Measurements from ENCODE around the gene GPRC5A. TPM values are rescaled to one million over a fixed set of nuclear protein-coding genes. Genes with fewer than 3 reads are reported as not detected.
"Not testable (repeated sequence)": the region's sequence is repeated elsewhere in the genome, so short reads cannot be mapped to it uniquely, and the experiment has no call there.

GPRC5A gene, protein sequence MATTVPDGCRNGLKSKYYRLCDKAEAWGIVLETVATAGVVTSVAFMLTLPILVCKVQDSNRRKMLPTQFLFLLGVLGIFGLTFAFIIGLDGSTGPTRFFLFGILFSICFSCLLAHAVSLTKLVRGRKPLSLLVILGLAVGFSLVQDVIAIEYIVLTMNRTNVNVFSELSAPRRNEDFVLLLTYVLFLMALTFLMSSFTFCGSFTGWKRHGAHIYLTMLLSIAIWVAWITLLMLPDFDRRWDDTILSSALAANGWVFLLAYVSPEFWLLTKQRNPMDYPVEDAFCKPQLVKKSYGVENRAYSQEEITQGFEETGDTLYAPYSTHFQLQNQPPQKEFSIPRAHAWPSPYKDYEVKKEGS
- total RNA-seq (2014; rRNA removed; shearing (Covaris generic)), result 15.6 and 18.0 TPM in 2 replicates

DNA sequence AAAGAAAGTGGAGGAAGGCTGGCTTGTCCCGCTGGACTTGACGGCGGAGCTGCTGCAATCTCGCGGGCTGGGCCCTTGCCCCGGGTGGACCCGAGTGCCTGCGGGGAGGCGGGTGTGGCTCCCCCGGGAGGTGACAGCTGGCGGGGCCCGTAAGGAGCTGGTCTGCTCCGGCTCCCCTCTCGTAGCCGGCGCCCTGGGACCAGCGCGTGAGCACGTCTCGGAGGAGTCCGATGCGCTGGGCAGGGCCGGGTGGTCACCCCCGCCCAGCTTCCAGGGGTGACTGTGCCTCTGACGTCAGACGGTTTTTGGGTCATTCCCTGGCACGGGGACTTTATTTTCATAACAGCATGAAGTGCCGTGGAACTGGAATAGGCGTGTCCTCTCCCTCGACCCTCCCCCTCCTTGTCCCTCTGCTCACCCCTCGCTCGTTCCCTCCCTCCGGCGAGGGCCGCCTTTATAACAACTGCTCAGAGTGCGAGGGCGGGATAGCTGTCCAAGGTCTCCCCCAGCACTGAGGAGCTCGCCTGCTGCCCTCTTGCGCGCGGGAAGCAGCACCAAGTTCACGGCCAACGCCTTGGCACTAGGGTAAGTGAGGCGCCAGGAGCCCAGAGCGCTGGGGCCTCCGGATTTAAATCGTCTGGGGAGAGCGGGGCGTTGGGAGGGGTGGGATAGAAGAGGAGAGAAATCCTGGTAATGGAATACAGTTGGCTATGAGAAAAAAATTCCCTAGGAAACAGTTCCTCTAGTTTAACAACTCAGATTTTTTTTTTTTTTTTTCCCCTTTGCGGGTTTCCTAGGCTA lies at the start of gene GPRC5A:
GPRC5A (plus strand) TSS at position 483 of the 801 bp plus-strand sequence. CDS start 16,688 bp downstream, outside the sequence.
- peak; percentile 95 to 96 for DNase-seq
- no peaks in the 10 kb centered on the region for H3K36me3 ChIP-seq
- peaks cover 4% of the 10 kb centered on the region; the same call in 1 of the 2 replicates for H3K4me1 ChIP-seq
- H3K27ac ChIP-seq, result peak within 1 kb of the TSS; percentile 92
- no peaks in the 10 kb centered on the region for H3K9me3 ChIP-seq (replicated peaks)
- no peaks in the 10 kb centered on the region for H3K27me3 ChIP-seq
- peak within 1 kb of the TSS; percentile 56 for H3K4me3 ChIP-seq

DNA sequence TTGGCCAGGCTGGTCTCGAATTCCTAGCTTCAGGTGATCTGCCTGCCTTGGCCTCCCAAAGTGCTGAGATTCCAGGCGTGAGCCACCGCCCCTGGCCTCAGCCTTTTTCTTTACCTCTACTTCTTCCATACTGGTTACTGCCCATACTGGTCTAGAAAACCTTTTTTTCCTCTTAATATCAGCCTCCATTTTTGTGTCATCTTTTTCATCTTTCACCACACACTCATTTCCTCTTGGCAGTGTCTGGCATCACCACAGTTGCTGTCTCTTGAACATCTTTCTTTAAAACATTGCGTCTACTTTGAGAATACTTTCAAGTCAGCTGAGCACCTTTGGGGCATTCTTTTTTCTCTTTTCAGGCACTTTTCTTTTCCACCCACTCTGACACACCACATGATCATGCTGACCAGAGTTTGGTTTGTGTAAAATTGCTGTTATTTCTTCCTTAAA lies 45.5 kb upstream of the GPRC5A start:
- Histone ChIP-seq H3K4me3 (no peak overlapping the region), H3K27ac (no peak overlapping the region), H3K9me3 (replicated peaks) (no peaks in the 10 kb centered on the region), H3K36me3 (no peaks in the 10 kb centered on the region), H3K27me3 (no peaks in the 10 kb centered on the region), H3K4me1 (no peaks in the 10 kb centered on the region)
- no peak for DNase-seq

DNA sequence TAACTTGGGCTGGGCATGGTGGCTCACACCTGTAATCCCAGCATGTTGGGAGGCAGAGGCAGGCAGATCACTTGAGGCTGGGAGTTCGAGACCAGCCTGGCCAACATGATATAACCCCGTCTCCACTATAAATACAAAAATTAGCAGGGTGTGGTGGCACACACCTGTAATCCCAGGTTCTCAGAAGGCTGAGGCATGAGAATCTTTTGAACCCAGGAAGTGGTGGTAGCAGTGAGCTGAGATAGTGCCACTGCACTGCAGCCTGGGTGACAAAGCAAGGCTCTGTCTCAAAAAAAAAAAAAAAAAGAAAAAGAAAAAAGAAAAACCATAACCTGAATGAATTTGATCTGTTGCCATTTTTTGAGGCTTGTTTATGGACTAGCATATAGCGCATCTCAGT lies 44.6 kb upstream of the GPRC5A start:
- H3K27ac ChIP-seq; H3K36me3 ChIP-seq; H3K27me3 ChIP-seq; H3K4me1 ChIP-seq; H3K4me3 ChIP-seq; DNase-seq; H3K9me3 ChIP-seq (replicated peaks): not testable (repeated sequence)

DNA sequence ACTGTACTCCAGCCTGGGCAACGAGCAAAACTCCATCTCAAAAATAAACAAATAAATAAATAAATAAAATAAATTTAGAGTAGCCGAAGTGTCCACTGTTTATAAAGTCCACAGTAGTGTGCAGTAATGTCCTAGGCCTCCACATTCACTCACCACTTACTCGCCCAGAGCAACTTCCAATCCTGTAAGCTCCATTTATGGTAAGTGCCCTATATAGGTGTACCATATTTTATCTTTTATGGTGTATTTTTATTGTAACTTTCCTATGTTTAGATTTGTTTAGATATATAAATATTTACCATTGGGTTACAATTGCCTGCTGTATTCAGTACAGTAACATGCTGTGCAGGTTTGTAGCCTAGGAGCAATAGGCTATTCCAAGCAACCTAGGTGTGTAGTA lies 37.9 kb upstream of the GPRC5A start:
- no peak for DNase-seq
- no peaks in the 10 kb centered on the region for H3K4me1 ChIP-seq
- no peak overlapping the region for H3K27ac ChIP-seq
- H3K27me3 ChIP-seq, result no peaks in the 10 kb centered on the region
- no peaks in the 10 kb centered on the region for H3K36me3 ChIP-seq
- H3K9me3 ChIP-seq (replicated peaks), result no peaks in the 10 kb centered on the region
- H3K4me3 ChIP-seq, result no peak overlapping the region

DNA sequence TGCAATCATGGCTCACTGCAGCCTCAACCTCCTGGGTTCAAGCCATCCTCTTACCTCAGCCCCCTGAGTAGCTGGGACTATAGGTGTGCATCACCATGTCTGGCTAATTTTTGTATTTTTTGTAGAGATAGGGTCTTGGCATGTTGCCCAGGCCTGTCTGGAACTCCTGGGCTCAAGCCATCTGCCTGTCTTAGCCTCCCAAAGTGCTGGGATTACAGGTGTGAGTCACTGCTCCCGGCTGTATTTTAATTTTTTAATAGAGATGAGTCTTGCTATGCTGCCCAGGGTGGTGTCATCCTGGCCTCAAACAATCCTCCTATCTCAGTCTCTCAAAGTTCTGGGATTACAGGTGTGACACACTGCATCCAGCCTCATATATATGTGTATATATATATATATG lies 31.7 kb upstream of the GPRC5A start:
- H3K4me1 ChIP-seq, result no peaks in the 10 kb centered on the region
- H3K9me3 ChIP-seq (replicated peaks), result no peaks in the 10 kb centered on the region
- no peak overlapping the region for H3K27ac ChIP-seq
- H3K36me3 ChIP-seq, result no peaks in the 10 kb centered on the region
- H3K27me3 ChIP-seq, result no peaks in the 10 kb centered on the region
- DNase-seq, result no peak
- H3K4me3 ChIP-seq, result no peak overlapping the region

DNA sequence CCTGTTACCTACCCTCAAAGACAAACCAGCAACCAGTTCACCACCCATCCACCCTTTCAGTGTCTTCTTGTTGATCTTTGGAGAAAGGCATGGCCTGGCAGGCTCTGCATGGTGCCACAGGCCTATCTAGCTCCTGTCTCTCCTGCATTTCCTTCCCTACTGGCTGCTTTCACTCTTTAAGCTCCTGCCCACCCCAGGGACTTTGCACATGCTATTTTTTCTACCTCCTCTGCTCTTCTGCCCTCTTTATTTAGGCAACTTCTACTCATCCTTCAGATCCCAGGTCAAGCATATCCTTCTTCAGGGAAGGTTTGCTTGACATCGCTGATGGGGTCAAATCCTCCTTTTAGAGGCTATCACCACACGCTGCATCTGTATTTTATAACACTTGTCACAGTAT lies 27.1 kb upstream of the GPRC5A start:
- Histone ChIP-seq H3K4me1 (no peaks in the 10 kb centered on the region), H3K36me3 (no peaks in the 10 kb centered on the region), H3K27me3 (no peaks in the 10 kb centered on the region), H3K4me3 (no peak overlapping the region), H3K9me3 (replicated peaks) (no peaks in the 10 kb centered on the region), H3K27ac (no peak overlapping the region)
- DNase-seq, result no peak

DNA sequence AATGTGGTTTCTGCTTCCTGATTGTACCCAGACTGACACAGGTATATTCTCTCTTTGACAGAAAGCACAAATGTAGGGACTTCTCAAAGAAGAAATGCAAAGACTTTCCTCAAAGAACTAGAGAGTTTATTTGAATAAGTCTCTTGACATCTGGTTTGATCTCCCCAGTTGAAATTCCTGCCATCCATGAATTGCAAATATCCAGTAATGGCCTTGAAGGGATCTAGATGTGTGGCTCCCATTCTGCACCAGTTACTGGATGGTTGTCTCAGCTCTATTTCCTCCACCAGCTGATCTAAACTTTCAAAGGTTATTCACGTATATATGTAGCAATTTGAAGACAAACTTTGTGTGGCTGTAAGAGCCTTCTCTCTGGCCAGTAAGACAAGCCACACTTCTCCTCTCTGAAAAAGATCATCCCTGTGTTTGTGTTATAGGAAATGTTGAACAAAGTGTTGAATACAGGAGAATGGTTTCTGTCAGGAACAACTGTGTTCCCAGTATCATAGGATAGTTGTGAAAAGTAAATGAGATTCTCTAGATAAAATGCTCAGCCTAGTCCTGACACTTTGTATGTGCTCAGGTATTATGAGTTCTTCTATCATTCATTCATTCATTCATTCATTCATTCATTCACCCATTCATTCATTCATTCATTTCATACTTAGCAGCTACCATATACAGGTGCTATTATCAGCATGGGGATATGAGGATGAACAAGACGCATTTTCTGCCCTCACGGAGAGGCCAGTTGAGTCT lies 22.7 kb upstream of the GPRC5A start:
- no peaks in the 10 kb centered on the region for H3K36me3 ChIP-seq
- no peaks in the 10 kb centered on the region for H3K27me3 ChIP-seq
- no peak overlapping the region for H3K4me3 ChIP-seq
- no peak overlapping the region for H3K27ac ChIP-seq
- DNase-seq, result no peak
- H3K4me1 ChIP-seq, result peaks cover 9% of the 10 kb centered on the region
- no peaks in the 10 kb centered on the region for H3K9me3 ChIP-seq (replicated peaks)

DNA sequence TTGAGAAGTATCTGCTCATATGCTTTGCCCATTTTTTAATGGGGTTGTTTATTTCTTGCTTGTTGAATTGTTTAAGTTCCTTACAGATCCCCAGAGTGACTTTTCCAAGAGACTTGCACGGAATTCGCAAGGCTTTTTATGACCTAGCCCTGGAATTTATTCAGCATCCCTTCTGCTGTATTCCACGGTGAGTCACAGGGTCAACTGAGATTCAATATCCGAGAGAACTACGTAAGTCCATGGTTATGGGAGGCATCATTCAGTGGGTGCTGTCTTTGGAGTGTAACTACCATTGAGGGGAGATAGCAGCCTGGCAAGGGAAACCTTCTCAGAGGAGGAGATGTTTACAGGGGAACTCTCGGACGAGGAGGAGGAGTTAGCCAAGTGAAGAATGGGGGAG lies 20.9 kb upstream of the GPRC5A start:
- no peak overlapping the region for H3K27ac ChIP-seq
- DNase-seq, result peak; percentile 23 to 36

DNA sequence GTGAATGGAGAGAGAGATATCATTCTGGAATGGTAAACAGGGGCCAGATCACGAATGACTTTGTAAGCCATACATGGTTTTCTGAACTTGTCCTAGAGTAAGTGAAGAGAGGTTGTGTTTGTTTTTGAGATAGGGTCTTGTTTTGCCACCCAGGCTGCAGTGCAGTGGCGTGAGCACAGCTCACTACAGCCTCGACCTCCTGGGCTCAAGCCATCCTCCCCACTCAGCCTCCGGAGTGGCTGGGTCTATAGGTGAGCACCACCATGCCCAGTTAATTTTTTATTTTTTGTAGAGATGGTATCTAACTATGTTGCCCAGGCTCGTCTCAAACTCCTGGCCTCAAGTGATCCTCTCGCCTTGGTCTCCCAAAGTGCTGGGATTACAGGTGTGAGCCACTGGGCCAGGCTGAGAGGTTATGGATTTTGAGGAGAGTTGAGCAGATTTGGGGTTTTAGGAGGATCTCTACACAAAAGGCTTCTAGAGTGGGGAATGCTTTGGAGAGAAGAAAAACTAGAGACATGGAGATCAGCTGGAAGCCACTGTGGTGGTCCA lies 19.7 kb upstream of the GPRC5A start:
- Histone ChIP-seq H3K36me3 (no peaks in the 10 kb centered on the region), H3K9me3 (replicated peaks) (no peaks in the 10 kb centered on the region), H3K4me1 (peaks cover 16% of the 10 kb centered on the region), H3K27me3 (no peaks in the 10 kb centered on the region), H3K27ac (no peak overlapping the region), H3K4me3 (no peak overlapping the region)
- no peak for DNase-seq

More for the DNA sequence above, 20.9 kb upstream of the GPRC5A start:
- no peaks in the 10 kb centered on the region for H3K27me3 ChIP-seq
- H3K4me3 ChIP-seq, result no peak overlapping the region
- H3K9me3 ChIP-seq (replicated peaks), result no peaks in the 10 kb centered on the region
- peaks cover 16% of the 10 kb centered on the region for H3K4me1 ChIP-seq
- H3K36me3 ChIP-seq, result no peaks in the 10 kb centered on the region

DNA sequence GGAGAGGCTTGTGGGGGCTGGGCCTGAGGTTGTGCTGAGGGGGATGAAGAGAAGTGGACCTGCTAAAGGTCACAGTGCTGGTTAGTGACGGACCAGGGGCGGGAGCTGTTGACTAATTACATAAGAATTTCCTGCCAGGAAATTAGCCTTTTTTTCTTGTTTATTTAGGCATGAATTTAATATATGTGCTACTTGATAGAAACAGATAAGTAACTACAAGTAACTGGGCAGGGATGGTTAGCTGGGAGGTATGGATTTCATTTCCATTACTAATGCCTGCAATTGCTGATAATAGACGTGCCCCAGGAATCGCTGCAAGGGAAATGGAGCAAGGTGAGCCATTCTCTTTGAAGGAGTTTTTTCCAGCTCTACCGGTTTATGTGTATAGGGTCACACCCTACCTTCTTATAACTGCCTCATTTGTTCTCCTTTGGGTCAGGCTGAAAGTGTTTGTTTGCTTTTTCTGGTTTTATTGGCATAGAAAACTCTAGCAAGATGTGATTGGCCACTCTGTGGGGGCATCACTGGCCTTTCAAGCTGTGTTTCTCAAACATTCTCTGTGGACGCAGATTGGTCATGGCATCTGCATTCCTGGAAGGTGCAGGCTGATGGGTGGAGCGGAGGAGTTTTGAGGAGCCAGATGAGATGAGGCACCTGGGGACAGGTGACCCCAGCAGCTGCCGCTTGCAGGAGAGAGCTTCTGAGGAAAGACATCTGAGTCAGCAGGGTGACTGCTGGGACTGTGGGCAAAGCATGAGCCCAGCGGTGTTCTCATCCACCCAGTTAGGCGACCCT lies 19.0 kb upstream of the GPRC5A start:
- no peak for DNase-seq
- H3K4me3 ChIP-seq, result no peak overlapping the region

DNA sequence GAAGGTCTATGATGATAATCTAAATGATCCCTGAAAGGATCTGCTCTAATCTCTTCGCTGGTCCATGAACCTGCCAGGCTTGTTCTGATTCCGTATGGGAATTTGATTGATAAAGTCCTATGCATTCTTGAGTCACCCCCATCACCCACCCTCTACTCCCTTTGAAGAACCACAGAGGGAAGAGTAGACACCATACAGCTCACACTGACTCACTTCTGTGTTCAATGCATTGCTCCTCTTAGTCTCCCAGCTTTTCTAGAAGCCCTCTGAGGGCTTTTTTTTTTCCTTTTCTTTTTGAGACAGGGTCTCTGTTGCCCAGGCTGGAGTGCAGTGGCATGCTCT lies 18.5 kb upstream of the GPRC5A start:
- H3K4me3 ChIP-seq, result no peak overlapping the region
- peaks cover 16% of the 10 kb centered on the region for H3K4me1 ChIP-seq
- H3K36me3 ChIP-seq, result no peaks in the 10 kb centered on the region
- no peaks in the 10 kb centered on the region for H3K9me3 ChIP-seq (replicated peaks)
- no peaks in the 10 kb centered on the region for H3K27me3 ChIP-seq
- no peak for DNase-seq
- H3K27ac ChIP-seq, result no peak overlapping the region

More for the DNA sequence above, 19.0 kb upstream of the GPRC5A start:
- H3K9me3 ChIP-seq (replicated peaks), result no peaks in the 10 kb centered on the region
- no peaks in the 10 kb centered on the region for H3K36me3 ChIP-seq
- H3K27me3 ChIP-seq, result no peaks in the 10 kb centered on the region
- H3K4me1 ChIP-seq, result peaks cover 16% of the 10 kb centered on the region
- H3K27ac ChIP-seq, result no peak overlapping the region

DNA sequence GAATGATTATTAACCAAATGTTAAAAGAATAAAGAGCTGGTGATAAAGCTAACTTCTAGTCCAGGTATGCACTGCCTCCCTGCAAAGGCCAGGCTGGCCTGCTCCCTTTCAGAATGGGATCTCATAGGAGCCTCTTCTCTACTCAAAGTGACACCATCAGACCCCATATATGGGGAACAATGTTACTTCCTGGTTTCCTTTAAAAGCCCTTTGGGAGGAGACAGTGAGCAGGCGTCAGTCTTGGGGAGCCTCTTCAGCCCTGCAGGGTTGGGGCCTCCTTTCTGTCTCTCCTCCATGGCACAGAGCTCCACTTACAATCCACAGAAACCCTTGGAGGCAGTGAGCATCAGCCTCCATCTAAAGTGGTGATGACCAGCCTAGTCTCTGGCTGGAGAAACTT lies 17.3 kb upstream of the GPRC5A start:
- H3K36me3 ChIP-seq, result no peaks in the 10 kb centered on the region
- H3K9me3 ChIP-seq (replicated peaks), result no peaks in the 10 kb centered on the region
- DNase-seq, result no peak
- no peaks in the 10 kb centered on the region for H3K27me3 ChIP-seq
- peaks cover 16% of the 10 kb centered on the region for H3K4me1 ChIP-seq
- H3K4me3 ChIP-seq, result no peak overlapping the region
- no peak overlapping the region for H3K27ac ChIP-seq

DNA sequence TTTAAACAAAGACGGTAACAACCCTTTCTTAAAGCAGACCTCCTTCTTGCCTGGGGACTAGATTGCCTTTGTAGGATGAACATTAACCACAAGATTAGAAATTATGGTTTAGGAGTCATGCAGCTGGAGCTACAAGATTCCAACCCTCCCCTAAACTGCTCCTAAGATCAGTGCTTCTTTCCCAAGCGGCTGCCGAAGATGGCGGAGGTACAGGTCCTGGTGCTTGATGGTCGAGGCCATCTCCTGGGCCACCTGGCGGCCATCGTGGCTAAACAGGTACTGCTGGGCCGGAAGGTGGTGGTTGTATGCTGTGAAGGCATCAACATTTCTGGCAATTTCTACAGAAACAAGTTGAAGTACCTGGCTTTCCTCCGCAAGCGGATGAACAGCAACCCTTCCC lies 16.1 kb upstream of the GPRC5A start:
- H3K27ac ChIP-seq; DNase-seq; H3K36me3 ChIP-seq; H3K4me3 ChIP-seq; H3K9me3 ChIP-seq (replicated peaks); H3K27me3 ChIP-seq: not testable (repeated sequence)
- H3K4me1 ChIP-seq, result peaks cover 16% of the 10 kb centered on the region

DNA sequence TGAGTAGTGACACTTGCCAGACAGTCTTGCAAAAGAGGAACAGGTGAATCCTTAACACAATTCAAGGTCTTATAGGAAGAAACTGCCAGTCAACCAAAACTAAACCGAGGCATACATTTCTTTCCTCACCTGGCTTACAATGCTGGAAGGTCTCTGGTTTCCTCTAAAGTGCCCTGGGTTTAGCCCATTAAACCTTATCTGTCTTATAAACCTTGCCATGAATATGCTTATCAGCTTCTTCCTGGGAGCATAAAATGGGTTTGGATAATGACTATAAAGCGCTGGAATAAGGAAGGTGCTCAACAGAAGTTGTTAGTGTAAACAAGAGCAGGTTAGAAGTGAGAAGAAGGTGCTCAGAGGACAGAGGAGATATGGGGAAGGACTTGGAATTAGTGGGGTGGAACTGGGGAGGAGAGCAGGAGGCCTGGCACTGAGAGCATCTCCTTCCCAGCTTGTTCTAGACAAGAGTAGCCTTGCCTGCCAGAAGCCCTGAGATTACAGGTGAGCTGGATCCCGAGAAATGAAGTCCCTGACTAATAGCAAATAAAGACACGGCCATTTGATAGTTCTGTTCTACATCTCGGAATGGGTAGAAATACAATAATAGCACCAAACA lies 14.1 kb upstream of the GPRC5A start:
- Histone ChIP-seq H3K4me3 (no peak overlapping the region), H3K27ac (no peak overlapping the region), H3K27me3 (no peaks in the 10 kb centered on the region), H3K4me1 (peaks cover 12% of the 10 kb centered on the region), H3K9me3 (replicated peaks) (no peaks in the 10 kb centered on the region), H3K36me3 (no peaks in the 10 kb centered on the region)
- no peak for DNase-seq
